ENCODE data around the gene RNF121.

Gene RNF121

DNA sequence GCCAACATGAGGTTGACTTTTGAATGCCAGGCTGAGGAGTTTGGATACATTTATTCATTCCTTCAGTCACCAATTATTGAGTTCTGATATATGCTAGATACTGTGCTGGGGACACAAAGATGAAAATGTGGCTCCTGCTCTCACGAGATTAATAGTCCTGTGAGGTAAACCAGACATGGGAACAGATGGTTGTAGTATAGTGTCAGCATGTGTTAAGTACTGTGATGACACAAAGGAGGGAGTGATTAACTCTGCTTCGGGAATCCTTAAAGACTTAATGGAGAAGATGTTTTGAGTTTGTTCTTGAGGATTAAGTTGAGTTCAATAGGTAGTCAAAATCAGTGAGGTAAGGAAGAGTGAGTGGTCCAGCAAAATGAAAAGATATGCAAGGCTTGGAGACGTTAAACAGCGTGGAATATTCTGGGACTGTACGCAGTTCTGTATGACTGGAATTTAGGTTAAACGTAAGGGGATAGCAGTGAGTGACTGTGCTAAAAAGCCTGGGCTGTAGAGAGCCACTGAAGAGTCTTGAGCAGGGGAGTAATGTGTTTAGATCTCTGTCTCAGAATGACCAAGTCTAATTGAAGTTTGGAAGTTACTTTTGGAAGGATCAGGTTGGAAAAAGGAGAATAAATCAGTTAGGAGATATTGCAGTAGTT is 11.8 kb downstream of the RNF121 start:
- DNase-seq (ENCODE audit: low read depth): no peak

DNA sequence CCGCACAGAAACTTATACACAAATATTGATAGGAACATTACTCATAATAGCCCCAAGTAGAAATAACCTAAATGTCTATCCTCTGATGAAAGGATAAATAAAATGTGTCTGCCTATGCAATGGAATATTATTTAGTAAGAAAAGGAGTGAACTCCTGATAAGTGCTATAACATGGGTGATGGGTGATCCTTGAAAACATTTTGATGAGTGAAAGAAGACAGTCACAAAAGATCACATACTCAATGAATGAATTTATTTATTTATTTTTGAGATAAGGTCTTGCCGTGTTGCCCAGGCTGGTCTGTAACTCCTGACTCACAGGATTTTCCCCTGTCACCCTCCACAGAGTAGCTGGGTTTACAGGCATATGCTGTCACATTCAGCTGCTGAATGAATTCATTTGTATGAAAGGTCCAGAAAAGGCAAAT is 17.3 kb downstream of the RNF121 start:
- no peak for DNase-seq (ENCODE audit: low read depth)
- TF ChIP-seq, protein P1, sequence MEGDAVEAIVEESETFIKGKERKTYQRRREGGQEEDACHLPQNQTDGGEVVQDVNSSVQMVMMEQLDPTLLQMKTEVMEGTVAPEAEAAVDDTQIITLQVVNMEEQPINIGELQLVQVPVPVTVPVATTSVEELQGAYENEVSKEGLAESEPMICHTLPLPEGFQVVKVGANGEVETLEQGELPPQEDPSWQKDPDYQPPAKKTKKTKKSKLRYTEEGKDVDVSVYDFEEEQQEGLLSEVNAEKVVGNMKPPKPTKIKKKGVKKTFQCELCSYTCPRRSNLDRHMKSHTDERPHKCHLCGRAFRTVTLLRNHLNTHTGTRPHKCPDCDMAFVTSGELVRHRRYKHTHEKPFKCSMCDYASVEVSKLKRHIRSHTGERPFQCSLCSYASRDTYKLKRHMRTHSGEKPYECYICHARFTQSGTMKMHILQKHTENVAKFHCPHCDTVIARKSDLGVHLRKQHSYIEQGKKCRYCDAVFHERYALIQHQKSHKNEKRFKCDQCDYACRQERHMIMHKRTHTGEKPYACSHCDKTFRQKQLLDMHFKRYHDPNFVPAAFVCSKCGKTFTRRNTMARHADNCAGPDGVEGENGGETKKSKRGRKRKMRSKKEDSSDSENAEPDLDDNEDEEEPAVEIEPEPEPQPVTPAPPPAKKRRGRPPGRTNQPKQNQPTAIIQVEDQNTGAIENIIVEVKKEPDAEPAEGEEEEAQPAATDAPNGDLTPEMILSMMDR (conservative IDR thresholded peaks at IDR 0.05; ENCODE audit: low read depth, low read length): no peak
- H3K4me3 ChIP-seq (ENCODE audit: low read length): no peak overlapping the region

More for the DNA sequence above, 11.8 kb downstream of the RNF121 start:
- TF ChIP-seq, protein P1 (conservative IDR thresholded peaks at IDR 0.05; ENCODE audit: low read depth, low read length): no peak
- H3K4me3 ChIP-seq (ENCODE audit: low read length): no peak overlapping the region

DNA sequence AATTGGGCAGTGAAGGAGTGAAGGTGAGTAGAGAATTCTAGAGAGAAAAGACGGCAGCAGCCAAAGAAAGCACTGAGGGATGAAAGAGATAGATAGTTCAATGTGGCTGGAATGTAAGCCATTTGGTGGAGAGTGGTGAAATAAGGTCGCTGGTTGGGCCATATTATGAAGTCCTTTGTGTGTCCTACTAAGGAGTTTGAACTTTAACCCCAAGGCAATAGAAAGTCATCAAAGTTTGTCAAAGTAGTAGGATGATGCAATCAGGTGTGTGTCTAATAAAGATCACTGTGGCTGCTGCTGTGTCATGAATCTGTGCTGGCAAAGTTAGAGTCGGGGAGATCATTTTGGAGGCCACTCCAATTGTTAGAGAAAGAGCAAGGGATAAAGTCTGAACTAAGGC is 18.7 kb downstream of the RNF121 start:
- TF ChIP-seq, protein P1 (conservative IDR thresholded peaks at IDR 0.05; ENCODE audit: low read depth, low read length): no peak
- H3K4me3 ChIP-seq (ENCODE audit: low read length): no peak overlapping the region
- no peak for DNase-seq (ENCODE audit: low read depth)

DNA sequence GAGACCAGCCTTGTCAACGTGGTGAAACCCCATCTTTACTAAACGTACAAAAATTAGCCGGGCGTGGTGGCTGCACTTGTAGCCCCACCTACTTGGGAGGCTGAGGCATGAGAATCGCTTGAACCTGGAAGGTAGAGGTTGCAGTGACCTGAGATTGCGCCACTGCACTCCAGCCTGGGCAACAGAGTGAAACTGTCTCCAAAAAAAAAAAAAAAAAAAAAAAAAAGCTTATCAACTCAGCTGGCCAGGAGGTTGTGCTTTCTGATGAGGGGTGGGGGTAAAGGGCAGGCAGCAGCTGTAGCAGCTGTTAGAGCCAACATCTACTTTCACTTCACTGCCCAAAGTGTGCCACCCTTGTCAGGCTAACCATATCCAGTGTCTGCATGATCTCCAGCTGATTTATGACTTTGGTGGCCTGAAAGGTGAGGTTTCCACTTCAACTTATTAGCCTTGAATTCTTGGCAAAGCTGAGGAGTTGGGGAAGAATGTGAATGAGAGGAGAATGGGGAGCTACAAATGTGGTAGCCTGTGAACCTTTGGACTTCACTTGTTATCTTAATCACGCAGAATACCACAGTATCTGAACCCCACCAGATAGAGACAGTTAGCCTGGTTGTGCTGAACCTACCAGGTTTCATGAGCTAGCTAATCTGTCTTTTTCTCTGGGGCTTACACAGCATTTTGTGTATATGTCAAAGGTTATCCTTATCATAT is 19.6 kb downstream of the RNF121 start:
- H3K4me3 ChIP-seq (ENCODE audit: low read length): no peak overlapping the region
- TF ChIP-seq, protein P1 (conservative IDR thresholded peaks at IDR 0.05; ENCODE audit: low read depth, low read length): no peak
- no peak for DNase-seq (ENCODE audit: low read depth)

DNA sequence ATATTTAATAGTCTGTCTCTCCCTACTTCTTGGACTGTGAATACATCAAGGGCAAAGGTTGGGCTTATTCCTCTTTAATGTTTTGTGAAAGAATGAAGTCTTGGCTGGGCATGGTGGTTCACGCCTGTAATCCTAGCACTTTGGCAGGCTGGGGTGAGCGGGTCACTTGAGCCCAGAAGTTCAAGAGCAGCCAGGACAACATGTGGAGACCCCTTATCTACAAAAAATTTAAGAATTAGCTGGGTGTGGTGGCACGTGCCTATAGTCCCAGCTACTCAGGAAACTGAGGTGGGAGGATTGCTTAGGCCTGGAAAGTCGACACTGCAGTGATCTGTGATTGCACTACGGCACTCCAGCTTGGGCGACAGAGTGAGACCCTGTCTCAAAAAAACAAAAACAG is 20.2 kb downstream of the RNF121 start:
- no peak overlapping the region for H3K4me3 ChIP-seq (ENCODE audit: low read length)
- DNase-seq (ENCODE audit: low read depth): no peak
- TF ChIP-seq, protein P1 (conservative IDR thresholded peaks at IDR 0.05; ENCODE audit: low read depth, low read length): no peak

DNA sequence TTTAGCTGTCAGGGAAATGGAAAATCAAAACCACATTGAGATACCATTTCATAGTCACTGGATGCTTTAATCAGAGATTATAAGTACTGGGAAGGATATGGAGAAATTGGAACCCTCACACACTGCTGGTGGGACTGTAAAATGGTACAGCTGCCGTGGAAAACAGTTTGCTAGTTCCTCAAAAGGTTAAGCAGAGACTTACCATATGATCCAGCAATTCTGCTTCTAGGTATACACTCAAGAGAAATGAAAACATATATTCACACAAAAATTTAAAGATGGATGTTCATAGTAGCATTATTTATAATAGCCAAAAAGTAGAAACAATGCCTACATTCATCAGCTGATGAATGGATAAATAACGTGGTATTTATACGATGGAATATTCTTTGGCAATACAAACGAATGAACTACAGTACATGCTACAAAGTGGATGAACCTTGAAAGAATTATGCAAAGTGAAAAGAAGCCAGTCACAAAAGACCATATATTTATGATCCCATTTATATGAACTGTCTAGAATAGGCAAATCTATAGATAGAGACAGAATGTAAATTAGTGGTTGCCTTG is 23.0 kb downstream of the RNF121 start:
- TF ChIP-seq, protein P1 (conservative IDR thresholded peaks at IDR 0.05; ENCODE audit: low read depth, low read length): no peak
- H3K4me3 ChIP-seq (ENCODE audit: low read length): no peak overlapping the region
- DNase-seq (ENCODE audit: low read depth): no peak
